Measurements from ENCODE around the gene MAN2B1.
"Not testable (repeated sequence)": the region's sequence is repeated elsewhere in the genome, so short reads cannot be mapped to it uniquely, and the experiment has no call there.

The MAN2B1 gene

GRCh38 chr19:12664406-12665280 is 1.9 kb downstream of the MAN2B1 start:
- DNase-seq (ENCODE audit: insufficient read length, low spot score) (no peak), FAIRE-seq (no peak)

- DNase-seq (ENCODE audit: insufficient read length, low spot score) (no peak), FAIRE-seq (no peak)
Observed at GRCh38 chr19:12660980-12661379, 5.6 kb downstream of the MAN2B1 start.

- FAIRE-seq, result no peak
- DNase-seq (ENCODE audit: insufficient read length, low spot score), result no peak
Observed at GRCh38 chr19:12657966-12658365, 8.6 kb downstream of the MAN2B1 start.

- no peak for FAIRE-seq
- no peak for DNase-seq (ENCODE audit: insufficient read length, low spot score)
Observed at GRCh38 chr19:12656899-12657571, 9.5 kb downstream of the MAN2B1 start.

GRCh38 chr19:12655546-12655945 is 11.0 kb downstream of the MAN2B1 start:
- FAIRE-seq, result no peak
- DNase-seq (ENCODE audit: insufficient read length, low spot score), result no peak

GRCh38 chr19:12652219-12652618 is 14.3 kb downstream of the MAN2B1 start:
- DNase-seq (ENCODE audit: insufficient read length, low spot score) (no peak), FAIRE-seq (no peak)

- no peak for DNase-seq (ENCODE audit: insufficient read length, low spot score)
- no peak for FAIRE-seq
Observed at GRCh38 chr19:12649941-12650340, 16.6 kb downstream of the MAN2B1 start.

- DNase-seq (ENCODE audit: insufficient read length, low spot score), result no peak
- FAIRE-seq, result no peak
Observed at GRCh38 chr19:12648088-12648487, 18.5 kb downstream of the MAN2B1 start.

- FAIRE-seq, result no peak
- DNase-seq (ENCODE audit: insufficient read length, low spot score), result no peak
Observed at GRCh38 chr19:12647490-12648071, 19.0 kb downstream of the MAN2B1 start.

- DNase-seq (ENCODE audit: insufficient read length, low spot score), result no peak
- no peak for FAIRE-seq
Observed at GRCh38 chr19:12647047-12647446, 19.5 kb downstream of the MAN2B1 start.

- no peak for DNase-seq (ENCODE audit: insufficient read length, low spot score)
- FAIRE-seq, result no peak
Observed at GRCh38 chr19:12646551-12646950, 20.0 kb downstream of the MAN2B1 start.

- not testable (repeated sequence) for DNase-seq (ENCODE audit: insufficient read length, low spot score); FAIRE-seq
Observed at GRCh38 chr19:12643716-12644115, 22.8 kb downstream of the MAN2B1 start.

GRCh38 chr19:12642506-12642905 is 24.0 kb downstream of the MAN2B1 start:
- FAIRE-seq (no peak), DNase-seq (ENCODE audit: insufficient read length, low spot score) (no peak)

GRCh38 chr19:12641456-12641855 is 25.1 kb downstream of the MAN2B1 start:
- DNase-seq (ENCODE audit: insufficient read length, low spot score) (no peak), FAIRE-seq (no peak)

- DNase-seq (ENCODE audit: insufficient read length, low spot score) (peak; percentile 70), FAIRE-seq (peak; percentile 69)
Observed at GRCh38 chr19:12639901-12640613, 26.5 kb downstream of the MAN2B1 start.

GRCh38 chr19:12638611-12639182 is 27.8 kb downstream of the MAN2B1 start:
- FAIRE-seq, result no peak
- no peak for DNase-seq (ENCODE audit: insufficient read length, low spot score)

GRCh38 chr19:12636631-12637030 is 29.9 kb downstream of the MAN2B1 start:
- FAIRE-seq (no peak), DNase-seq (ENCODE audit: insufficient read length, low spot score) (no peak)

GRCh38 chr19:12629215-12629614 is 37.3 kb downstream of the MAN2B1 start:
- DNase-seq (ENCODE audit: insufficient read length, low spot score), result no peak
- no peak for FAIRE-seq

- no peak for DNase-seq (ENCODE audit: insufficient read length, low spot score)
- no peak for FAIRE-seq
Observed at GRCh38 chr19:12628040-12629022, 38.2 kb downstream of the MAN2B1 start.
